ENCODE results near the gene MARCHF2. TPM values are rescaled to one million over a fixed set of nuclear protein-coding genes. Genes with fewer than 3 reads are reported as not detected.

MARCHF2 gene
- total and polyA plus RNA-seq, 4 donors: 50.1 to 70.5 (median 61.7) TPM

GRCh38 chr19:8488365-8488764, 75.3 kb downstream of the MARCHF2 start:
- Histone ChIP-seq H3K36me3 (ENCODE audit: control insufficient read depth in 1 of 2, insufficient read depth in 2 of 2, low read length in 1 of 2) (peaks cover 0 to 16% of the 10 kb centered on the region in 2 donors), H3K27me3 (ENCODE audit: control insufficient read depth in 1 of 2, insufficient read depth in 2 of 2, low read length in 1 of 2) (no peaks in the 10 kb centered on the region), H3K4me3 (ENCODE audit: low read length in 2 of 2) (no peak overlapping the region), H3K4me1 (ENCODE audit: control insufficient read depth in 1 of 2, insufficient read depth in 2 of 2, low read length in 2 of 2) (no peaks in the 10 kb centered on the region), H3K9me3 (ENCODE audit: control insufficient read depth, low read length) (no peaks in the 10 kb centered on the region), H3K27ac (ENCODE audit: low read depth in 1 of 2, low read length in 2 of 2) (no peak overlapping the region)
- intact Hi-C loops (cut with DNase I): no loop called here
- ATAC-seq (ENCODE audit: low FRiP score) (no peak), DNase-seq (no peak)
- 76 to 77% methylated on average over 15 of the region's 15 CpGs for WGBS, 2 donors

Small RNA genes within 50 kb of the gene (microRNA-seq; reads per million reads assigned to microRNA genes)
- gene MIR4999: 6.0 to 11.9 reads per million in 2 donors

Other genes with a start within 250 kb of the MARCHF2 start
- 10 to 100 TPM; 23.6 to 33.7 TPM for gene CERS4, start 203.9 kb upstream of the MARCHF2 start, total RNA-seq
- 10 to 100 TPM; 14.4 to 25.2 TPM for gene CERS4, start 203.9 kb upstream of the MARCHF2 start, polyA plus RNA-seq
- 10 to 100 TPM; 25.5 to 28.0 TPM for gene CD320, start 104.9 kb upstream of the MARCHF2 start, total RNA-seq
- 10 to 100 TPM; 17.3 to 42.6 TPM for gene CD320, start 104.9 kb upstream of the MARCHF2 start, polyA plus RNA-seq
- 10 to 100 TPM; 18.9 to 19.6 TPM for gene NDUFA7, start 91.9 kb upstream of the MARCHF2 start, total RNA-seq
- 10 to 100 TPM; 33.8 to 53.0 TPM for gene NDUFA7, start 91.9 kb upstream of the MARCHF2 start, polyA plus RNA-seq
- 100 to 1,000 TPM; 875 to 981 TPM for gene RPS28, start 91.8 kb upstream of the MARCHF2 start, total RNA-seq
- 100 to 1,000 TPM; 405 to 553 TPM for gene RPS28, start 91.8 kb upstream of the MARCHF2 start, polyA plus RNA-seq
- 10 to 100 TPM; 15.9 to 23.9 TPM for gene KANK3, start 70.0 kb upstream of the MARCHF2 start, total RNA-seq
- 1 to 10 TPM in 1 of 2 donors, under 1 TPM in 1; 0.50 to 1.8 TPM for gene KANK3, start 70.0 kb upstream of the MARCHF2 start, polyA plus RNA-seq
- 10 to 100 TPM; 39.9 to 45.1 TPM for gene ANGPTL4, start 49.1 kb upstream of the MARCHF2 start, total RNA-seq
- 10 to 100 TPM; 10.1 to 19.5 TPM for gene ANGPTL4, start 49.1 kb upstream of the MARCHF2 start, polyA plus RNA-seq
- gene RAB11B, start 22.9 kb upstream of the MARCHF2 start, total RNA-seq: 100 to 1,000 TPM; 119 TPM
- 100 to 1,000 TPM in 1 of 2 donors, 10 to 100 TPM in 1; 68.6 to 116 TPM for gene RAB11B, start 22.9 kb upstream of the MARCHF2 start, polyA plus RNA-seq
- 100 to 1,000 TPM; 134 to 148 TPM for gene HNRNPM, start 31.7 kb downstream of the MARCHF2 start, total RNA-seq
- gene HNRNPM, start 31.7 kb downstream of the MARCHF2 start, polyA plus RNA-seq: 100 to 1,000 TPM; 106 to 112 TPM
- gene PRAM1, start 89.3 kb downstream of the MARCHF2 start, total RNA-seq: 1 to 10 TPM; 2.5 to 3.8 TPM
- gene PRAM1, start 89.3 kb downstream of the MARCHF2 start, polyA plus RNA-seq: 1 to 10 TPM in 1 of 2 donors, under 1 TPM in 1; 0.25 to 3.2 TPM
- 10 to 100 TPM; 16.4 to 17.7 TPM for gene ZNF414, start 100.9 kb downstream of the MARCHF2 start, total RNA-seq
- 10 to 100 TPM in 1 of 2 donors, 1 to 10 TPM in 1; 4.0 to 33.0 TPM for gene ZNF414, start 100.9 kb downstream of the MARCHF2 start, polyA plus RNA-seq
- 10 to 100 TPM; 30.3 to 63.8 TPM for gene MYO1F, start 164.1 kb downstream of the MARCHF2 start, total RNA-seq
- 10 to 100 TPM in 1 of 2 donors, 1 to 10 TPM in 1; 2.1 to 10.0 TPM for gene MYO1F, start 164.1 kb downstream of the MARCHF2 start, polyA plus RNA-seq
- 100 to 1,000 TPM in 1 of 2 donors, 10 to 100 TPM in 1; 58.1 to 188 TPM for gene ADAMTS10, start 197.4 kb downstream of the MARCHF2 start, total RNA-seq
- gene ADAMTS10, start 197.4 kb downstream of the MARCHF2 start, polyA plus RNA-seq: 100 to 1,000 TPM in 1 of 2 donors, 10 to 100 TPM in 1; 18.8 to 264 TPM
- not detected for gene NFILZ, start 217.3 kb downstream of the MARCHF2 start, total RNA-seq
- gene NFILZ, start 217.3 kb downstream of the MARCHF2 start, polyA plus RNA-seq: not detected

All from aorta (tissue), 5 donors.